Measurements from ENCODE around the gene ARL2.

DNA sequence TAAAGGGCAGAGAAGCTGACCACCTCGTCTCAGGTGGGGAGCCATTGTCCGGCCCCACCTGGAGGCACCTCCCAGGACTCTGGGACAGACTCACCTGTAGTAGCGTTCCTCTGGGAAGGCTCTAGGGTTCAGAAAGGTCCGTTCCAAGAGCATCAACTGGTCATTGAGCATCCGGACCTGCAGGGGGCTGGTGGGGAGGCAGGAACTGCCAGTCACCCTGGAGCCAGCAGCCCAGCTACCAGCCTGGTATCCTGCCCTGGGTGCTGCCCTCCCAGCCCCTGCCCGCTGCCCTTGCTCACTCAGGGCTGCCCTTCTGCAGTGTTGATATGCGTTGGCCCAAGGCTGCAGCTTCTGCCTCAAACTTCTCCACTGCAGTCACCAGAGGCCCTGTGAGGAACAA is 31.8 kb downstream of the ARL2 start:
- TF ChIP-seq, protein P1, sequence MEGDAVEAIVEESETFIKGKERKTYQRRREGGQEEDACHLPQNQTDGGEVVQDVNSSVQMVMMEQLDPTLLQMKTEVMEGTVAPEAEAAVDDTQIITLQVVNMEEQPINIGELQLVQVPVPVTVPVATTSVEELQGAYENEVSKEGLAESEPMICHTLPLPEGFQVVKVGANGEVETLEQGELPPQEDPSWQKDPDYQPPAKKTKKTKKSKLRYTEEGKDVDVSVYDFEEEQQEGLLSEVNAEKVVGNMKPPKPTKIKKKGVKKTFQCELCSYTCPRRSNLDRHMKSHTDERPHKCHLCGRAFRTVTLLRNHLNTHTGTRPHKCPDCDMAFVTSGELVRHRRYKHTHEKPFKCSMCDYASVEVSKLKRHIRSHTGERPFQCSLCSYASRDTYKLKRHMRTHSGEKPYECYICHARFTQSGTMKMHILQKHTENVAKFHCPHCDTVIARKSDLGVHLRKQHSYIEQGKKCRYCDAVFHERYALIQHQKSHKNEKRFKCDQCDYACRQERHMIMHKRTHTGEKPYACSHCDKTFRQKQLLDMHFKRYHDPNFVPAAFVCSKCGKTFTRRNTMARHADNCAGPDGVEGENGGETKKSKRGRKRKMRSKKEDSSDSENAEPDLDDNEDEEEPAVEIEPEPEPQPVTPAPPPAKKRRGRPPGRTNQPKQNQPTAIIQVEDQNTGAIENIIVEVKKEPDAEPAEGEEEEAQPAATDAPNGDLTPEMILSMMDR (IDR thresholded peaks at IDR 0.05; ENCODE audit: low read length): no peak
- no peak for TF ChIP-seq EZH2phosphoT487 (IDR thresholded peaks at IDR 0.05; ENCODE audit: low read length)
